ENCODE measurements around the gene CNOT11. TPM values are rescaled to one million over a fixed set of nuclear protein-coding genes. Genes with fewer than 3 reads are reported as not detected.

Gene CNOT11
- total and polyA plus RNA-seq, 2 of the 8 experiments (the other 6 are each of a cell fraction or from before 2014, with no cell fraction given): 41.5 to 54.6 TPM

GRCh38 chr2:101295895-101296294 lies 43.2 kb downstream of the CNOT11 start (continued):
- TF ChIP-seq ATF2 (IDR thresholded peaks at IDR 0.05; ENCODE audit: low read length): no peak
